OCI-LY3 (cell line): ENCODE results near the gene HES4.

Source experiments
- H2AFZ ChIP-seq: fragments of 200-600, 300-600 bp; shearing (Covaris generic); 2 replicates; pipeline ENCODE4 v1.6.0; 2014; ENCODE audit warnings: antibody characterized with exemption, low read depth, low read length
- H3K27ac ChIP-seq: fragments of 200-600, 300-600 bp; sonication (generic); 2 replicates; pipeline ENCODE4 v1.5.1; 2014; ENCODE audit warnings: mild to moderate bottlenecking, low read length, moderate library complexity, mixed read lengths
- H3K27me3 ChIP-seq: fragments of 200-600, 300-600 bp; sonication (generic); 2 replicates; pipeline ENCODE4 v1.6.1; 2014; ENCODE audit warnings: low read depth, low read length, mixed read lengths
- H3K36me3 ChIP-seq: fragments of 200-600, 300-600 bp; sonication (generic); replicated peaks from 2 replicates; pipeline ENCODE3; 2014; ENCODE audit warnings: low read depth, low read length, mixed read lengths
- H3K4me1 ChIP-seq: fragments of 300-600, 200-600 bp; sonication (generic); 2 replicates; pipeline ENCODE4 v1.6.1; 2014; ENCODE audit warnings: low read length, mixed read lengths
- H3K4me2 ChIP-seq: fragments of 200-600, 300-600 bp; sonication (generic); 2 replicates; pipeline ENCODE4 v1.6.1; 2014; ENCODE audit warnings: low read length, mixed read lengths
- H3K4me3 ChIP-seq: fragments of 300-600, 200-600 bp; sonication (generic); 2 replicates; pipeline ENCODE4 v1.5.1; 2014; ENCODE audit warnings: antibody characterized with exemption, mild to moderate bottlenecking, low read length, moderate library complexity
- H3K79me2 ChIP-seq: fragments of 300-600, 200-600 bp; shearing (Covaris generic); 2 replicates; pipeline ENCODE4 v1.6.1; 2014; ENCODE audit warnings: mild to moderate bottlenecking, low read length, mixed read lengths
- H3K9ac ChIP-seq: fragments of 300-600, 200-600 bp; shearing (Covaris generic); 2 replicates; pipeline ENCODE4 v1.6.0; 2014; ENCODE audit warnings: mild to moderate bottlenecking, low read length, moderate library complexity
- H3K9me3 ChIP-seq: fragments of 200-600, 300-600 bp; shearing (Covaris generic); 2 replicates; pipeline ENCODE4 v1.6.1; 2014; ENCODE audit warnings: low read length, mixed read lengths; ENCODE audit not compliant: insufficient read depth
- H4K20me1 ChIP-seq: fragments of 200-600, 300-600 bp; sonication (generic); 2 replicates; pipeline ENCODE4 v1.6.1; 2016; ENCODE audit warnings: low read length, mixed read lengths; ENCODE audit not compliant: insufficient read depth
- EZH2phosphoT487 ChIP-seq: fragments of 200-600 bp; shearing (Covaris generic); IDR thresholded peaks from 2 replicates; pipeline ENCODE4 v1.6.1; 2018; ENCODE audit warnings: antibody characterized with exemption, mixed run types, low read depth
- TF ChIP-seq, protein P1 (sequence below): fragments of 200-600, 300-600 bp; sonication (generic); IDR thresholded peaks from 2 replicates; pipeline ENCODE4 v1.5.1; 2014; ENCODE audit warnings: antibody characterized with exemption, low read length, low read depth

The HES4 gene

DNA sequence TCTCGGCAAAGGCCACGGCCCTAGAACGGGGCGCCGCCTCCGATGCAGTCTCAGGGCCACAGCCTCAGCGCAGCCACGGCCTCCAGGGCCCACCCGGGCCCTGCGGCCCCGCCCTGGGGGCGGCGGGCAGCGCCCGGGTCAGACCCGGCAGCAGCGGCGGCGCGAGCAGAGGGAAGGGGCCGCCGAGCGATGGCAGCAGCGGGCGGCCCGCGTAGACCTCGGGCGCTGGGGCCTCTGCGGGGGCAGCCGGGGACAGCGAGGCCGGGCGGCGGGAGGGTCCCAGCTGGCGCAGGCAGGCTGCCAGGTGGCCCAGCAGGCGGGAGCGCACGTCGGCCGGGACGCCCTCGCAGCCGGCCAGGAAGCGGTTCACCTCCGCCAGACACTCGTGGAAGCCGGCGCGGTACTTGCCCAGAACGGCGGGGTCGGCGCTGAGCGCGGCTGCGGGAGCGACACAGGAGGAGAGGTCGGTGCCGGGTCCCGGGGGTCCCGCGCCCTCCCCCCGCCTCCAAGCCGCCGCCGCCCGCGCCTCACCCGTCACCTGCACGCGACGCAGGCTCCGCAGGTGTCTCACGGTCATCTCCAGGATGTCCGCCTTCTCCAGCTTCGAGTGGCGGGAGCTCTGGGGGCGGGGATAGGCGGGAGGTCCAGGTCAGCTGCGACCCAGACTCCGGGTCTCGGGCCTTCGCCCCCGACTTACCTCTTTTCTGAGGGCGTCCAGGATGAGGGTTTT lies 737 bp downstream of the HES4 start:
- Histone ChIP-seq H3K27ac (no peak overlapping the region), H3K4me3 (no peak overlapping the region), H2AFZ (no peak overlapping the region), H3K4me1 (peaks cover 3% of the 10 kb centered on the region; the same call in 1 of the 2 replicates), H3K9me3 (no peaks in the 10 kb centered on the region), H3K9ac (no peak overlapping the region), H3K36me3 (no peaks in the 10 kb centered on the region), H4K20me1 (no peaks in the 10 kb centered on the region), H3K79me2 (no peaks in the 10 kb centered on the region), H3K4me2 (no peak overlapping the region), H3K27me3 (peaks cover 19% of the 10 kb centered on the region)
- TF ChIP-seq, protein P1, sequence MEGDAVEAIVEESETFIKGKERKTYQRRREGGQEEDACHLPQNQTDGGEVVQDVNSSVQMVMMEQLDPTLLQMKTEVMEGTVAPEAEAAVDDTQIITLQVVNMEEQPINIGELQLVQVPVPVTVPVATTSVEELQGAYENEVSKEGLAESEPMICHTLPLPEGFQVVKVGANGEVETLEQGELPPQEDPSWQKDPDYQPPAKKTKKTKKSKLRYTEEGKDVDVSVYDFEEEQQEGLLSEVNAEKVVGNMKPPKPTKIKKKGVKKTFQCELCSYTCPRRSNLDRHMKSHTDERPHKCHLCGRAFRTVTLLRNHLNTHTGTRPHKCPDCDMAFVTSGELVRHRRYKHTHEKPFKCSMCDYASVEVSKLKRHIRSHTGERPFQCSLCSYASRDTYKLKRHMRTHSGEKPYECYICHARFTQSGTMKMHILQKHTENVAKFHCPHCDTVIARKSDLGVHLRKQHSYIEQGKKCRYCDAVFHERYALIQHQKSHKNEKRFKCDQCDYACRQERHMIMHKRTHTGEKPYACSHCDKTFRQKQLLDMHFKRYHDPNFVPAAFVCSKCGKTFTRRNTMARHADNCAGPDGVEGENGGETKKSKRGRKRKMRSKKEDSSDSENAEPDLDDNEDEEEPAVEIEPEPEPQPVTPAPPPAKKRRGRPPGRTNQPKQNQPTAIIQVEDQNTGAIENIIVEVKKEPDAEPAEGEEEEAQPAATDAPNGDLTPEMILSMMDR = no peak
- no peak for TF ChIP-seq EZH2phosphoT487

DNA sequence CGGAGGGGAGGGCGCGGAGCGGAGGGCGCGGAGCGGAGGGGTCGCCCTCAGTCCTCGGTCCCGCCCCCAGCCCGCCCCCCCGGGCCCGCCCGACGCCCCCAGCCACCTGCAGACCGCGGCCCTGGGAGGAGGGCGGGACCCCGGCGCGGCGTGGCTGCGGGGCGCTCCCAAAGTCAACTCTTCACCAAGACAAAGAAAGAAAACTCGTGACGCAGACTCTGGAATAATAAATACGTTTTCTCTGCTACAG lies 1.2 kb downstream of the HES4 start:
- Histone ChIP-seq H3K9me3 (no peaks in the 10 kb centered on the region), H4K20me1 (no peaks in the 10 kb centered on the region), H2AFZ (no peak overlapping the region), H3K36me3 (no peaks in the 10 kb centered on the region), H3K4me2 (no peak overlapping the region), H3K27me3 (peaks cover 15% of the 10 kb centered on the region), H3K9ac (no peak overlapping the region), H3K4me1 (peaks cover 3% of the 10 kb centered on the region; the same call in 1 of the 2 replicates), H3K79me2 (no peaks in the 10 kb centered on the region), H3K4me3 (no peak overlapping the region), H3K27ac (no peak overlapping the region)
- TF ChIP-seq, protein P1 = no peak
- TF ChIP-seq EZH2phosphoT487 = no peak

DNA sequence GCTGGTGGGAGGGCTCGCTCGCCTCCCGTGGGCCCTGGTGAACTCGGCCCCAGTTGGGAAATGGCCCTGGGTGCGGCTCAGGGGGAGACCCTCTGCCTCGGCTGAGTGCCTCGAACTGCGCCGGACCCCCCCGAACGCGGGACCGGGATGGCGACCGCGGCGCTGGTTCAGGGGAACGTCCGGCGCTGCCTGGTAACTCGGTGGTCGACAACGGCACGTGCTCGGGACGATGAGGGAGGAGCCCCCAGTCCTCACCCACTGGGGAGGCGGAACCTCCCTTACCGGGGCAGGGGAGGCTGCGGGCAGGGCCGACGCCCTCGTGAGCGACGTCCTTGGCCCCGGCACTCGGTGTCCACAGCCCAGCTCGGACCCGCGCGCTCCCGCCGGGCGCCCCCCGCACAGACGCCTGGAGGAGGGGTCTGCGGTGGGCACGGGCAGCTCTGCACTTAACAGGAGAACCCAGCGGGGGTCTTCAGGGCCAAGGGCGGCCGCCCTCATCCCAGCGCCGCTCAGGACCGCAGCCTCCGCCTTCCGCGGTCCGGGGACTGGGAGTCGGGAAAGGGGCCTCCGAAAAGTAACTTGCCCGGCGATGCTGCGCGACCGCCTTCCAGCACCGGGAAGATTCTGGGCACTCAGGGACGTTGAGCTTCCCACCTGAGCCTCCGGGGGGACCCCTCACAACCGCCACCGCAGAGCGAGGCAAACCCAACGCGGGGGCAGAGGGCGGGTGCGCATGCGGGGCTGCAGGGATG lies 1.7 kb downstream of the HES4 start:
- H3K4me2 ChIP-seq = no peak overlapping the region
- H3K4me1 ChIP-seq = peaks cover 5% of the 10 kb centered on the region
- H3K36me3 ChIP-seq = no peaks in the 10 kb centered on the region
- TF ChIP-seq, protein P1 = no peak
- TF ChIP-seq EZH2phosphoT487 = no peak
- no peak overlapping the region for H2AFZ ChIP-seq
- no peaks in the 10 kb centered on the region for H4K20me1 ChIP-seq
- no peaks in the 10 kb centered on the region for H3K79me2 ChIP-seq
- H3K9ac ChIP-seq = no peak overlapping the region
- peaks cover 10% of the 10 kb centered on the region for H3K27me3 ChIP-seq
- H3K9me3 ChIP-seq = no peaks in the 10 kb centered on the region
- H3K27ac ChIP-seq = no peak overlapping the region
- no peak overlapping the region for H3K4me3 ChIP-seq

DNA sequence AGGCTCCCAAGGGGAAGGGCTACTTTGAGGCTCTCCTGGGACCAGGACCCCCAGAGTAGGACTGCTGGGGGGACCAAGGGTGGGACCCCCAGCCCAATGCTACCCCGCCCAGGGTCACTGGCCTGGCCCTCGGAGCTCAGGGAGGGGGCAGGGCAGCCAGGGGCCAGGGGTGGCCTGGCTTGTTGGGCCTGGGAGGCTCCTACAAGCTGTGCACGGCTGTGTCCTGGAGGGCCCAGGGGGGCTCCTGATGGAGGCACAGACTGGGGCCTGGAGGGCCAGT lies 2.2 kb downstream of the HES4 start:
- H3K79me2 ChIP-seq = no peaks in the 10 kb centered on the region
- no peak overlapping the region for H3K4me3 ChIP-seq
- H3K9me3 ChIP-seq = no peaks in the 10 kb centered on the region
- TF ChIP-seq, protein P1 = no peak
- TF ChIP-seq EZH2phosphoT487 = no peak
- H3K27me3 ChIP-seq = peaks cover 5% of the 10 kb centered on the region; the same call in 1 of the 2 replicates
- no peak overlapping the region for H2AFZ ChIP-seq
- no peak overlapping the region for H3K27ac ChIP-seq
- no peaks in the 10 kb centered on the region for H3K36me3 ChIP-seq
- no peak overlapping the region for H3K9ac ChIP-seq
- no peak overlapping the region for H3K4me2 ChIP-seq
- peaks cover 11% of the 10 kb centered on the region for H3K4me1 ChIP-seq
- H4K20me1 ChIP-seq = peaks cover under 1% of the 10 kb centered on the region; the same call in 1 of the 2 replicates
